H1 (cell line): Measurements from ENCODE around the gene CALM1. TPM values are rescaled to one million over a fixed set of nuclear protein-coding genes. Genes with fewer than 3 reads are reported as not detected.

ENCODE experiments used
- CTCF ChIA-PET: fragments of 300-600 bp; sonication (Branson Sonifier 250); formaldehyde crosslinking; loops from one replicate; lab custom pipeline; 2021; ENCODE audit not compliant: partially characterized antibody; lab: Charles Lee
- POLR2A ChIA-PET: fragments of 300-600 bp; sonication (Branson Sonifier 250); formaldehyde crosslinking; loops from one replicate; lab custom pipeline; 2021; ENCODE audit warnings: inconsistent platforms; ENCODE audit not compliant: partially characterized antibody; lab: Charles Lee
- DNase-seq, 2 experiments: peaks; one replicate each; pipeline versions ENCODE4 v3.0.0 to v3.0.0-alpha.2; 2010 to 2022; ENCODE audit warnings: low spot score in 2 of 2, low read depth in 1 of 2, mixed read lengths in 1 of 2
- FAIRE-seq: peaks from 2 replicates; lab custom pipeline; 2011; peaks lifted over from hg19 to GRCh38; lab: Jason Lieb, UNC
- H2AFZ ChIP-seq: 2 replicates; pipeline ENCODE4 v1.8.1; 2012; ENCODE audit warnings: low read length, inconsistent platforms
- H2AK5ac ChIP-seq: 2 replicates; pipeline ENCODE4 v1.6.1; 2013; ENCODE audit warnings: low read depth, low read length
- H2BK120ac ChIP-seq: replicated peaks from 2 replicates; pipeline ENCODE3; 2013; ENCODE audit warnings: low read depth, low read length, inconsistent platforms
- H2BK12ac ChIP-seq: 2 replicates; pipeline ENCODE4 v1.6.1; 2013; ENCODE audit warnings: low read depth, low read length
- H2BK15ac ChIP-seq: 2 replicates; pipeline ENCODE4 v1.6.1; 2013; ENCODE audit warnings: low read length
- H2BK20ac ChIP-seq: 2 replicates; pipeline ENCODE4 v1.6.1; 2013; ENCODE audit warnings: low read length
- H2BK5ac ChIP-seq: 2 replicates; pipeline ENCODE4 v1.6.1; 2013; ENCODE audit warnings: low read depth, low read length
- H3K14ac ChIP-seq: 2 replicates; pipeline ENCODE4 v1.6.1; 2013; ENCODE audit warnings: inconsistent platforms; ENCODE audit not compliant: insufficient read length
- H3K18ac ChIP-seq: 2 replicates; pipeline ENCODE4 v1.6.1; 2013; ENCODE audit warnings: low read length; ENCODE audit errors: extremely low read depth
- H3K23ac ChIP-seq: 2 replicates; pipeline ENCODE4 v1.6.1; 2013; ENCODE audit warnings: inconsistent platforms; ENCODE audit not compliant: insufficient read length
- H3K23me2 ChIP-seq: 2 replicates; pipeline ENCODE4 v1.6.1; 2013; ENCODE audit warnings: low read depth, low read length
- H3K27ac ChIP-seq: 2 replicates; pipeline ENCODE4 v1.6.1; 2011; ENCODE audit warnings: low read depth, low read length, inconsistent platforms
- H3K27me3 ChIP-seq, 4 experiments: replicated peaks in 1 of 4; 1 replicate in 1 of 4; 2 replicates in 3 of 4; pipeline versions ENCODE4 v1.6.1 to v1.8.1; 2011 to 2013; ENCODE audit warnings: low read length in 3 of 4, mild to moderate bottlenecking in 3 of 4, inconsistent platforms in 2 of 4, mixed read lengths in 2 of 4, moderate library complexity in 1 of 4; ENCODE audit not compliant: control insufficient read depth in 3 of 4, insufficient read depth in 3 of 4; ENCODE audit errors: extremely low read depth in 1 of 4
- H3K36me3 ChIP-seq, 4 experiments: 2 replicates each; pipeline versions ENCODE4 v1.6.1 to v1.8.1; 2011 to 2013; ENCODE audit warnings: mild to moderate bottlenecking in 4 of 4, low read length in 3 of 4, moderate library complexity in 2 of 4, control low read depth in 1 of 4, inconsistent platforms in 1 of 4; ENCODE audit not compliant: insufficient read depth in 4 of 4, control insufficient read depth in 2 of 4
- H3K4ac ChIP-seq: replicated peaks from 2 replicates; pipeline ENCODE3; 2013; ENCODE audit warnings: low read length, low read depth, mixed read lengths, inconsistent platforms; ENCODE audit not compliant: insufficient read length
- H3K4me1 ChIP-seq, 4 experiments: replicated peaks in 1 of 4; 1 replicate in 1 of 4; 2 replicates in 3 of 4; pipeline versions ENCODE4 v1.6.1 to v1.8.1; 2011 to 2013; ENCODE audit warnings: low read length in 3 of 4, inconsistent platforms in 2 of 4, mixed read lengths in 1 of 4; ENCODE audit not compliant: insufficient read depth in 4 of 4, control insufficient read depth in 3 of 4
- H3K4me2 ChIP-seq, 2 experiments: 2 replicates each; pipeline versions ENCODE4 v1.6.1 to v1.8.1; 2011 to 2013; ENCODE audit warnings: low read depth in 2 of 2, low read length in 2 of 2, control low read depth in 1 of 2, inconsistent platforms in 1 of 2, mild to moderate bottlenecking in 1 of 2; ENCODE audit not compliant: insufficient read depth in 1 of 2
- H3K4me3 ChIP-seq, 4 experiments: fragments of 200-600, 300-600 bp in 1 of 4; sonication (generic), shearing (Covaris generic), sonication (Bioruptor Twin) in 1 of 4; 2 replicates each; pipeline versions ENCODE4 v1.5.1 to v1.8.1; 2011 to 2016; ENCODE audit warnings: low read length in 4 of 4, low read depth in 3 of 4, control low read depth in 2 of 4, inconsistent platforms in 2 of 4, mild to moderate bottlenecking in 2 of 4, mixed read lengths in 1 of 4, moderate library complexity in 1 of 4; ENCODE audit not compliant: insufficient read depth in 2 of 4; ENCODE audit errors: extremely low read depth in 1 of 4
- H3K56ac ChIP-seq: replicated peaks from 2 replicates; pipeline ENCODE3; 2013; ENCODE audit warnings: low read depth, mild to moderate bottlenecking, mixed read lengths, low read length, inconsistent platforms; ENCODE audit not compliant: insufficient read length
- H3K79me1 ChIP-seq: 2 replicates; pipeline ENCODE4 v1.6.1; 2013; ENCODE audit warnings: low read depth, low read length, control low read depth
- H3K79me2 ChIP-seq, 2 experiments: 2 replicates each; pipeline versions ENCODE4 v1.6.1 to v1.8.1; 2012 to 2013; ENCODE audit warnings: low read length in 2 of 2, mild to moderate bottlenecking in 2 of 2, inconsistent platforms in 1 of 2; ENCODE audit not compliant: insufficient read depth in 2 of 2, control insufficient read depth in 1 of 2
- H3K9ac ChIP-seq, 4 experiments: replicated peaks in 1 of 4; 1 replicate in 1 of 4; 2 replicates in 3 of 4; pipeline versions ENCODE4 v1.6.1 to v1.8.1; 2011 to 2013; ENCODE audit warnings: low read depth in 3 of 4, low read length in 3 of 4, control low read depth in 2 of 4, mild to moderate bottlenecking in 2 of 4, moderate library complexity in 2 of 4, inconsistent platforms in 1 of 4; ENCODE audit errors: extremely low read depth in 1 of 4
- H3K9me3 ChIP-seq, 2 experiments: 2 replicates each; pipeline versions ENCODE4 v1.6.1 to v1.8.1; 2012 to 2013; ENCODE audit warnings: mild to moderate bottlenecking in 2 of 2, moderate library complexity in 2 of 2, control low read depth in 1 of 2, inconsistent platforms in 1 of 2, low read depth in 1 of 2, low read length in 1 of 2, mixed read lengths in 1 of 2; ENCODE audit not compliant: insufficient read depth in 2 of 2
- H4K20me1 ChIP-seq, 2 experiments: replicated peaks in 1 of 2; 2 replicates each; pipeline versions ENCODE3 to v1.8.1; 2011 to 2013; ENCODE audit warnings: inconsistent platforms in 2 of 2, low read length in 2 of 2, mild to moderate bottlenecking in 1 of 2; ENCODE audit not compliant: insufficient read depth in 2 of 2, control insufficient read depth in 1 of 2
- H4K5ac ChIP-seq: 2 replicates; pipeline ENCODE4 v1.6.1; 2013; ENCODE audit warnings: low read length, low read depth, mixed read lengths, inconsistent platforms; ENCODE audit not compliant: insufficient read length
- H4K8ac ChIP-seq: 2 replicates; pipeline ENCODE4 v1.8.0; 2013; ENCODE audit warnings: mild to moderate bottlenecking, moderate library complexity, low read length, inconsistent platforms; ENCODE audit not compliant: insufficient read depth; ENCODE audit errors: extremely low read depth
- H4K91ac ChIP-seq: replicated peaks from 2 replicates; pipeline ENCODE3; 2013; ENCODE audit warnings: low read length, mixed read lengths, inconsistent platforms; ENCODE audit not compliant: insufficient read length
- BACH1 ChIP-seq: IDR thresholded peaks from 2 replicates; pipeline ENCODE4 v1.6.1; 2012; ENCODE audit warnings: low read length, improper control_type of control experiment
- CTCF ChIP-seq, 3 experiments: IDR thresholded peaks; 1 replicate in 2 of 3; 2 replicates in 1 of 3; pipeline versions ENCODE4 v1.5.1 to v1.6.1; 2011; ENCODE audit warnings: low read length in 3 of 3, mild to moderate bottlenecking in 3 of 3, inconsistent platforms in 2 of 3, low read depth in 1 of 3, moderate library complexity in 1 of 3; ENCODE audit not compliant: insufficient read depth in 1 of 3; ENCODE audit errors: control extremely low read depth in 1 of 3
- KDM5A ChIP-seq: fragments of 200-600 bp; IDR thresholded peaks from 2 replicates; pipeline ENCODE4 v1.7.1; 2012; ENCODE audit warnings: mild to moderate bottlenecking, low read length, inconsistent platforms, mixed read lengths
- MAX ChIP-seq: IDR thresholded peaks from 2 replicates; pipeline ENCODE4 v1.6.1; 2012; ENCODE audit warnings: inconsistent platforms
- RNF2 ChIP-seq: fragments of 200-900, 300-1000 bp; sonication (generic); IDR thresholded peaks from 2 replicates; pipeline ENCODE4 v1.7.1; 2016; ENCODE audit warnings: borderline replicate concordance, low read depth, mild to moderate bottlenecking, antibody characterized with exemption, low read length; ENCODE audit not compliant: poor library complexity, severe bottlenecking; ENCODE audit errors: missing control alignments
- WGBS, 2 experiments: shearing (Covaris generic) in 1 of 2; methylation state at CpG; one replicate each; pipeline versions ENCODE4 v1.1.6 to v1.1.7; 2013 to 2015; ENCODE audit warnings: low lambda C conversion rate in 2 of 2, mixed read lengths in 2 of 2, inconsistent platforms in 1 of 2, low coverage in 1 of 2, missing lambda C conversion rate in 1 of 2; ENCODE audit not compliant: insufficient replicate concordance in 2 of 2, insufficient coverage in 1 of 2, insufficient read length in 1 of 2; ENCODE audit errors: extremely low coverage in 1 of 2, missing lambda C conversion rate in 1 of 2; 5-methylcytosine and 5-hydroxymethylcytosine counted together
- polyA plus RNA-seq, 7 experiments: library from polyadenylated mRNA; depleted of rRNA in 3 of 7; stranded (reverse) in 5 of 7; unstranded in 2 of 7; fragments of >200 nt in 5 of 7; fragments of 200-250 nt in 2 of 7; gene quantifications; 1 replicate in 5 of 7; 2 replicates in 1 of 7; 4 replicates in 1 of 7; pipeline versions ENCODE4 v1.2.1 to v1.2.3, GENCODE V29; 2011 to 2013; ENCODE audit warnings: missing spikeins in 2 of 7, mixed read lengths in 2 of 7
- total RNA-seq: library from RNA; stranded (reverse); fragmentation: NEBNext Ultra II Directional; extraction: Animal tissue kit (Norgen Biotek cat#: 25700); gene quantifications from 2 replicates; pipeline ENCODE4 v1.2.1, GENCODE V29; 2021

The CALM1 gene
- total and polyA plus RNA-seq, 2 of the 8 experiments (the other 6 are each of a cell fraction or from before 2014, with no cell fraction given) = 285 to 422 TPM

GRCh38 chr14:90455100-90455571 is 58.3 kb downstream of the CALM1 start:
- H3K4me1 ChIP-seq = peaks cover 0 to 12% (median 9%) of the 10 kb centered on the region in 4 experiments; a peak in 6 of 7 replicates
- no peaks in the 10 kb centered on the region for H3K79me1 ChIP-seq
- FAIRE-seq = no peak
- H4K5ac ChIP-seq = no peak overlapping the region
- no peaks in the 10 kb centered on the region for H3K36me3 ChIP-seq
- WGBS, 2 experiments = 89% methylated on average over 21 of the region's 21 CpGs; no CpG with 5 or more reads in 1 of the 2 experiments
- no peaks in the 10 kb centered on the region; the same call in 1 of the 2 replicates for H3K23me2 ChIP-seq
- H2BK5ac ChIP-seq = no peak overlapping the region
- no peak overlapping the region for H4K91ac ChIP-seq
- DNase-seq = no peak
- no peaks in the 10 kb centered on the region for H3K9me3 ChIP-seq
- H3K18ac ChIP-seq = no peak overlapping the region
- no peak overlapping the region for H2AFZ ChIP-seq
- 0 out of 2 replicates have a peak overlapping the region, but pooled peaks have one; percentile 6 for H2BK20ac ChIP-seq
- no peaks in the 10 kb centered on the region for H4K20me1 ChIP-seq
- no peak overlapping the region for H2BK120ac ChIP-seq
- no peak overlapping the region for H3K4ac ChIP-seq
- no peaks in the 10 kb centered on the region for H3K79me2 ChIP-seq
- no peaks in the 10 kb centered on the region; a peak in 1 of 7 replicates for H3K27me3 ChIP-seq
- H3K23ac ChIP-seq = no peak overlapping the region
- no peak overlapping the region for H3K9ac ChIP-seq
- no peak overlapping the region for H3K4me3 ChIP-seq
- CTCF ChIA-PET = interaction anchor here (1.2 to 2.2 kb wide), 4 partner anchors 8 to 242 kb away, joined by 3 to 7 read pairs (median 6); no protein-coding TSS in a partner anchor
- H2BK12ac ChIP-seq = 0 out of 2 replicates have a peak overlapping the region, but pooled peaks have one; percentile 29
- TF ChIP-seq RNF2 = no peak
- TF ChIP-seq CTCF (IDR thresholded peaks at IDR 0.05; ENCODE audit: control extremely low read depth in 1 of 3, insufficient read depth in 1 of 3, low read depth in 1 of 3, low read length in 3 of 3) = no peak
- no peak for TF ChIP-seq KDM5A
- TF ChIP-seq BACH1 = no peak
- no peak for TF ChIP-seq MAX
- TF ChIP-seq, all 59 proteins: peak for 0
- Histone ChIP-seq H3K4me2 (no peak overlapping the region), H3K27ac (no peak overlapping the region), H2AK5ac (no peak overlapping the region), H4K8ac (peak overlapping the region; percentile 46; the same call in 1 of the 2 replicates), H3K14ac (no peak overlapping the region), H2BK15ac (no peak overlapping the region), H3K56ac (no peak overlapping the region)
- POLR2A ChIA-PET = interaction anchor here (0.9 to 1.8 kb wide), 6 partner anchors 10 to 57 kb away, joined by 3 to 7 read pairs (median 3); no protein-coding TSS in a partner anchor
